MG63 (cell line): Measurements from ENCODE around the gene CDH4. TPM values are rescaled to one million over a fixed set of nuclear protein-coding genes. Genes with fewer than 3 reads are reported as not detected.
A peak's percentile ranks its signal among the peaks of the same experiment; 100 is the strongest.

Experiments used
- DNase-seq: peaks from one replicate; pipeline ENCODE4 v3.0.0-alpha.2; 2020
- H3K27me3 ChIP-seq: fragments of 250-450 bp; sonication (Bioruptor Pico); 2 replicates; pipeline ENCODE4 v1.5.1; 2020; ENCODE audit warnings: mild to moderate bottlenecking, moderate library complexity
- H3K36me3 ChIP-seq: fragments of 250-450 bp; sonication (Bioruptor Pico); 2 replicates; pipeline ENCODE4 v1.5.1; 2020; ENCODE audit warnings: mild to moderate bottlenecking, moderate library complexity
- H3K4me3 ChIP-seq: fragments of 250-450 bp; sonication (Bioruptor Pico); 2 replicates; pipeline ENCODE4 v1.5.1; 2020; ENCODE audit warnings: mild to moderate bottlenecking, moderate library complexity
- H3K9me3 ChIP-seq: fragments of 250-450 bp; sonication (Bioruptor Pico); 2 replicates; pipeline ENCODE4 v1.5.1; 2020; ENCODE audit warnings: mild to moderate bottlenecking, moderate library complexity
- total RNA-seq: library from RNA; depleted of rRNA; stranded (reverse); fragments of >200 nt; shearing (Covaris generic); gene quantifications from 2 replicates; pipeline ENCODE4 v1.2.3, GENCODE V29; 2014; ENCODE audit warnings: low replicate concordance

The CDH4 gene
- total RNA-seq, 1 experiment from 2014 or later, result not detected

- Histone ChIP-seq H3K9me3 (0 out of 2 replicates have a peak, but pooled peaks cover 2% of the 10 kb centered on the region), H3K4me3 (no peak overlapping the region), H3K27me3 (peaks cover 7% of the 10 kb centered on the region), H3K36me3 (no peaks in the 10 kb centered on the region)
- DNase-seq, result no peak
Measured at GRCh38 chr20:61517419-61517818, 265.4 kb downstream of the CDH4 start.

GRCh38 chr20:61518424-61518951 is 266.4 kb downstream of the CDH4 start:
- no peak for DNase-seq
- Histone ChIP-seq H3K27me3 (peaks cover 7% of the 10 kb centered on the region), H3K4me3 (no peak overlapping the region), H3K36me3 (no peaks in the 10 kb centered on the region), H3K9me3 (0 out of 2 replicates have a peak, but pooled peaks cover 2% of the 10 kb centered on the region)

GRCh38 chr20:61519488-61519887 is 267.4 kb downstream of the CDH4 start:
- peaks cover 8% of the 10 kb centered on the region for H3K27me3 ChIP-seq
- no peak for DNase-seq
- H3K9me3 ChIP-seq, result 0 out of 2 replicates have a peak, but pooled peaks cover 2% of the 10 kb centered on the region
- H3K36me3 ChIP-seq, result no peaks in the 10 kb centered on the region
- H3K4me3 ChIP-seq, result no peak overlapping the region

- H3K36me3 ChIP-seq, result no peaks in the 10 kb centered on the region
- no peak for DNase-seq
- H3K4me3 ChIP-seq, result no peak overlapping the region
- peaks cover 15% of the 10 kb centered on the region for H3K27me3 ChIP-seq
- 0 out of 2 replicates have a peak, but pooled peaks cover 2% of the 10 kb centered on the region for H3K9me3 ChIP-seq
Measured at GRCh38 chr20:61520076-61520892, 268.2 kb downstream of the CDH4 start.

- H3K36me3 ChIP-seq, result no peaks in the 10 kb centered on the region
- H3K4me3 ChIP-seq, result no peak overlapping the region
- H3K27me3 ChIP-seq, result peaks cover 19% of the 10 kb centered on the region
- DNase-seq, result peak; percentile 64
- 0 out of 2 replicates have a peak, but pooled peaks cover 2% of the 10 kb centered on the region for H3K9me3 ChIP-seq
Measured at GRCh38 chr20:61520893-61521460, 268.9 kb downstream of the CDH4 start.

- Histone ChIP-seq H3K27me3 (peaks cover 19% of the 10 kb centered on the region), H3K4me3 (no peak overlapping the region), H3K36me3 (no peaks in the 10 kb centered on the region), H3K9me3 (0 out of 2 replicates have a peak, but pooled peaks cover 2% of the 10 kb centered on the region)
- no peak for DNase-seq
Measured at GRCh38 chr20:61521687-61522420, 269.8 kb downstream of the CDH4 start.

- DNase-seq, result no peak
- 0 out of 2 replicates have a peak, but pooled peaks cover 2% of the 10 kb centered on the region for H3K9me3 ChIP-seq
- H3K4me3 ChIP-seq, result no peak overlapping the region
- H3K36me3 ChIP-seq, result no peaks in the 10 kb centered on the region
- peaks cover 23% of the 10 kb centered on the region for H3K27me3 ChIP-seq
Measured at GRCh38 chr20:61522498-61523090, 270.5 kb downstream of the CDH4 start.

GRCh38 chr20:61523145-61523544 is 271.1 kb downstream of the CDH4 start:
- Histone ChIP-seq H3K9me3 (0 out of 2 replicates have a peak, but pooled peaks cover 2% of the 10 kb centered on the region), H3K36me3 (no peaks in the 10 kb centered on the region)

GRCh38 chr20:61524951-61525666 is 273.0 kb downstream of the CDH4 start:
- H3K9me3 ChIP-seq, result no peaks in the 10 kb centered on the region
- no peak overlapping the region for H3K4me3 ChIP-seq
- DNase-seq, result peak; percentile 31
- H3K27me3 ChIP-seq, result peaks cover 23% of the 10 kb centered on the region
- H3K36me3 ChIP-seq, result no peaks in the 10 kb centered on the region

More at GRCh38 chr20:61523145-61523544, 271.1 kb downstream of the CDH4 start:
- Histone ChIP-seq H3K27me3 (peaks cover 23% of the 10 kb centered on the region), H3K4me3 (no peak overlapping the region)
- no peak for DNase-seq

GRCh38 chr20:61525781-61526431 is 273.8 kb downstream of the CDH4 start:
- peaks cover 23% of the 10 kb centered on the region for H3K27me3 ChIP-seq
- peak; percentile 17 for DNase-seq

GRCh38 chr20:61526907-61527306 is 274.8 kb downstream of the CDH4 start:
- Histone ChIP-seq H3K36me3 (no peaks in the 10 kb centered on the region), H3K4me3 (no peak overlapping the region), H3K9me3 (no peaks in the 10 kb centered on the region), H3K27me3 (peaks cover 23% of the 10 kb centered on the region)
- no peak for DNase-seq

More at GRCh38 chr20:61525781-61526431, 273.8 kb downstream of the CDH4 start:
- H3K9me3 ChIP-seq, result no peaks in the 10 kb centered on the region
- no peaks in the 10 kb centered on the region for H3K36me3 ChIP-seq
- no peak overlapping the region for H3K4me3 ChIP-seq

GRCh38 chr20:61527626-61528025 is 275.6 kb downstream of the CDH4 start:
- Histone ChIP-seq H3K4me3 (no peak overlapping the region), H3K36me3 (no peaks in the 10 kb centered on the region), H3K27me3 (peaks cover 23% of the 10 kb centered on the region), H3K9me3 (no peaks in the 10 kb centered on the region)
- DNase-seq, result no peak

- DNase-seq, result no peak
- Histone ChIP-seq H3K36me3 (no peaks in the 10 kb centered on the region), H3K27me3 (peaks cover 23% of the 10 kb centered on the region)
Measured at GRCh38 chr20:61528591-61528990, 276.5 kb downstream of the CDH4 start.

GRCh38 chr20:61529354-61529753 is 277.3 kb downstream of the CDH4 start:
- Histone ChIP-seq H3K4me3 (no peak overlapping the region), H3K9me3 (no peaks in the 10 kb centered on the region), H3K27me3 (peaks cover 23% of the 10 kb centered on the region), H3K36me3 (no peaks in the 10 kb centered on the region)
- no peak for DNase-seq

More at GRCh38 chr20:61528591-61528990, 276.5 kb downstream of the CDH4 start:
- Histone ChIP-seq H3K4me3 (no peak overlapping the region), H3K9me3 (no peaks in the 10 kb centered on the region)

GRCh38 chr20:61531553-61532345 is 279.7 kb downstream of the CDH4 start:
- no peak overlapping the region for H3K4me3 ChIP-seq
- no peaks in the 10 kb centered on the region for H3K36me3 ChIP-seq
- no peaks in the 10 kb centered on the region for H3K9me3 ChIP-seq
- peaks cover 5% of the 10 kb centered on the region for H3K27me3 ChIP-seq
- peak; percentile 85 for DNase-seq
